SK-N-SH (cell line): ENCODE data around the gene CCDC171. TPM values are rescaled to one million over a fixed set of nuclear protein-coding genes. Genes with fewer than 3 reads are reported as not detected.

ENCODE experiments used
- CTCF ChIA-PET: fragments of 300-600, 350-600 bp; formaldehyde crosslinking; extraction: SDS; loops from one replicate; lab custom pipeline; 2021; lab: Yijun Ruan, JAX
- POLR2A ChIA-PET: fragments of 350-600 bp; sonication (Branson Sonifier 250); formaldehyde crosslinking; extraction: SDS; loops from one replicate; lab custom pipeline; 2020; ENCODE audit warnings: antibody characterized with exemption, inconsistent platforms; lab: Yijun Ruan, JAX
- DNase-seq: peaks from one replicate; pipeline ENCODE4 v3.0.0; 2012
- H2AFZ ChIP-seq: fragments of 200-600 bp; sonication (generic); 2 replicates; pipeline ENCODE4 v1.8.1; 2016; ENCODE audit warnings: antibody characterized with exemption, mild to moderate bottlenecking, low read depth
- H3F3A ChIP-seq: fragments of 200-600 bp; sonication (generic); replicated peaks from 2 replicates; pipeline ENCODE3; 2016; ENCODE audit warnings: antibody characterized with exemption, mild to moderate bottlenecking; ENCODE audit not compliant: insufficient read depth
- H3K27ac ChIP-seq, 2 experiments: fragments of 200-500 bp in 1 of 2; fragments of 200-600 bp in 1 of 2; sonication (Bioruptor generic) in 1 of 2; sonication (generic), shearing (Covaris generic) in 1 of 2; 2 replicates each; pipeline versions ENCODE4 v1.5.1 to v1.6.1; 2014 to 2016; ENCODE audit warnings: low read depth in 2 of 2, inconsistent platforms in 1 of 2, low read length in 1 of 2, mild to moderate bottlenecking in 1 of 2, mixed read lengths in 1 of 2
- H3K27me3 ChIP-seq: fragments of 200-600 bp; sonication (generic), shearing (Covaris generic); 2 replicates; pipeline ENCODE4 v1.6.1; 2016; ENCODE audit warnings: mixed run types; ENCODE audit not compliant: insufficient read depth
- H3K36me3 ChIP-seq, 2 experiments: fragments of 200-500 bp in 1 of 2; fragments of 200-600 bp in 1 of 2; sonication (Bioruptor generic) in 1 of 2; sonication (generic) in 1 of 2; replicated peaks in 1 of 2; 2 replicates each; pipeline versions ENCODE3 to v1.5.1; 2014 to 2016; ENCODE audit warnings: low read length in 1 of 2, mild to moderate bottlenecking in 1 of 2; ENCODE audit not compliant: insufficient read depth in 2 of 2, control insufficient read depth in 1 of 2
- H3K4me1 ChIP-seq, 2 experiments: fragments of 200-500 bp in 1 of 2; fragments of 200-600 bp in 1 of 2; sonication (Bioruptor generic) in 1 of 2; sonication (generic), shearing (Covaris generic) in 1 of 2; 2 replicates each; pipeline versions ENCODE4 v1.5.1 to v1.6.1; 2014 to 2016; ENCODE audit warnings: low read depth in 1 of 2, low read length in 1 of 2, mixed run types in 1 of 2; ENCODE audit not compliant: insufficient read depth in 2 of 2, control insufficient read depth in 1 of 2
- H3K4me2 ChIP-seq: fragments of 200-600 bp; sonication (generic), shearing (Covaris generic); 2 replicates; pipeline ENCODE4 v1.6.1; 2017; ENCODE audit warnings: mixed run types
- H3K4me3 ChIP-seq, 2 experiments: fragments of 200-500 bp in 1 of 2; fragments of 200-600 bp in 1 of 2; sonication (Bioruptor generic) in 1 of 2; sonication (generic), shearing (Covaris generic) in 1 of 2; 2 replicates each; pipeline versions ENCODE4 v1.5.1 to v1.8.1; 2014 to 2016; ENCODE audit warnings: low read depth in 2 of 2, inconsistent platforms in 1 of 2, low read length in 1 of 2, mild to moderate bottlenecking in 1 of 2, mixed read lengths in 1 of 2, moderate library complexity in 1 of 2
- H3K79me2 ChIP-seq: fragments of 200-600 bp; sonication (generic); 2 replicates; pipeline ENCODE4 v1.8.1; 2017; ENCODE audit warnings: mild to moderate bottlenecking; ENCODE audit not compliant: insufficient read depth
- H3K9ac ChIP-seq: fragments of 200-600 bp; sonication (generic); 2 replicates; pipeline ENCODE4 v1.6.1; 2017; ENCODE audit warnings: mixed run types
- H3K9me2 ChIP-seq: fragments of 200-600 bp; sonication (generic); 2 replicates; pipeline ENCODE4 v1.6.1; 2017; ENCODE audit warnings: mixed run types
- H3K9me3 ChIP-seq: fragments of 200-600 bp; sonication (generic); 2 replicates; pipeline ENCODE4 v1.6.1; 2017; ENCODE audit warnings: mixed run types, mild to moderate bottlenecking, moderate library complexity
- H4K20me1 ChIP-seq: fragments of 200-600 bp; sonication (generic); 2 replicates; pipeline ENCODE4 v1.6.1; 2017; ENCODE audit warnings: mild to moderate bottlenecking, mixed run types; ENCODE audit not compliant: insufficient read depth
- CHD2 ChIP-seq: fragments of 150-350 bp; IDR thresholded peaks from 2 replicates; pipeline ENCODE4 v1.6.1; 2018; ENCODE audit warnings: low read length; ENCODE audit not compliant: partially characterized antibody
- CTCF ChIP-seq: fragments of 200-600 bp; sonication (generic); IDR thresholded peaks from 2 replicates; pipeline ENCODE4 v1.6.1; 2017; ENCODE audit warnings: antibody characterized with exemption, mild to moderate bottlenecking, moderate library complexity
- ELF1 ChIP-seq: IDR thresholded peaks from 2 replicates; pipeline ENCODE4 v1.4.0; 2012
- EP300 ChIP-seq, 2 experiments: IDR thresholded peaks; 2 replicates each; pipeline versions ENCODE4 v1.4.0 to v1.6.1; 2012; ENCODE audit warnings: borderline replicate concordance in 1 of 2, low read depth in 1 of 2, low read length in 1 of 2
- EZH2phosphoT487 ChIP-seq: fragments of 200-600 bp; sonication (generic); IDR thresholded peaks from 2 replicates; pipeline ENCODE4 v1.6.1; 2017; ENCODE audit warnings: low read depth, mixed run types, mild to moderate bottlenecking, antibody characterized with exemption, moderate library complexity, borderline replicate concordance
- FOSL2 ChIP-seq: IDR thresholded peaks from 2 replicates; pipeline ENCODE4 v1.4.0; 2012; ENCODE audit warnings: low read depth, mild to moderate bottlenecking, moderate library complexity, borderline replicate concordance
- FOXJ3 ChIP-seq: sonication (generic); formaldehyde crosslinking; IDR thresholded peaks from 2 replicates; pipeline ENCODE4 v1.5.1; 2020; ENCODE audit warnings: mild to moderate bottlenecking, missing genetic modification reagents
- FOXM1 ChIP-seq: IDR thresholded peaks from 2 replicates; pipeline ENCODE4 v1.4.0; 2012; ENCODE audit warnings: low read depth, mild to moderate bottlenecking
- GABPA ChIP-seq: IDR thresholded peaks from 2 replicates; pipeline ENCODE4 v1.4.0; 2012; ENCODE audit warnings: low read depth, mild to moderate bottlenecking
- GATA2 ChIP-seq: sonication (generic); formaldehyde crosslinking; IDR thresholded peaks from 2 replicates; pipeline ENCODE4 v1.5.0; 2020; ENCODE audit warnings: mild to moderate bottlenecking, missing genetic modification reagents
- JUND ChIP-seq: IDR thresholded peaks from 2 replicates; pipeline ENCODE4 v1.4.0; 2012
- MAX ChIP-seq: IDR thresholded peaks from 2 replicates; pipeline ENCODE4 v1.4.0; 2012; ENCODE audit warnings: low read depth
- MXI1 ChIP-seq: IDR thresholded peaks from 2 replicates; pipeline ENCODE4 v1.6.1; 2012; ENCODE audit warnings: mild to moderate bottlenecking, low read depth, low read length, improper control_type of control experiment
- NRF1 ChIP-seq: IDR thresholded peaks from 2 replicates; pipeline ENCODE4 v1.6.1; 2012; ENCODE audit warnings: low read depth, mild to moderate bottlenecking, low read length
- POLR2AphosphoS5 ChIP-seq: IDR thresholded peaks from 2 replicates; pipeline ENCODE4 v1.6.1; 2012; ENCODE audit warnings: low read depth, low read length
- RAD21 ChIP-seq: IDR thresholded peaks from 2 replicates; pipeline ENCODE4 v1.6.1; 2012; ENCODE audit warnings: mild to moderate bottlenecking, low read length
- REST ChIP-seq: IDR thresholded peaks from 2 replicates; pipeline ENCODE4 v1.6.1; 2012; ENCODE audit warnings: mild to moderate bottlenecking, low read depth, low read length, moderate library complexity
- RXRA ChIP-seq: IDR thresholded peaks from 2 replicates; pipeline ENCODE4 v1.4.0; 2012; ENCODE audit warnings: low read depth, mild to moderate bottlenecking, borderline replicate concordance
- SIN3A ChIP-seq: IDR thresholded peaks from 2 replicates; pipeline ENCODE4 v1.6.1; 2012; ENCODE audit warnings: low read depth, mild to moderate bottlenecking, low read length, moderate library complexity, borderline replicate concordance
- SMC3 ChIP-seq: IDR thresholded peaks from 2 replicates; pipeline ENCODE4 v1.6.1; 2012; ENCODE audit warnings: low read depth, low read length, improper control_type of control experiment
- TAF1 ChIP-seq: IDR thresholded peaks from 2 replicates; pipeline ENCODE4 v1.6.1; 2012; ENCODE audit warnings: low read depth, mild to moderate bottlenecking, low read length, moderate library complexity, borderline replicate concordance
- TCF12 ChIP-seq: IDR thresholded peaks from 2 replicates; pipeline ENCODE4 v1.4.0; 2012
- TEAD4 ChIP-seq: IDR thresholded peaks from 2 replicates; pipeline ENCODE4 v1.4.0; 2012; ENCODE audit warnings: mild to moderate bottlenecking, borderline replicate concordance; ENCODE audit not compliant: insufficient read depth
- USF1 ChIP-seq: IDR thresholded peaks from 2 replicates; pipeline ENCODE4 v1.4.0; 2012; ENCODE audit warnings: low read depth, borderline replicate concordance
- USF2 ChIP-seq: fragments of 150-350 bp; IDR thresholded peaks from 2 replicates; pipeline ENCODE4 v1.6.1; 2017; ENCODE audit warnings: antibody characterized with exemption, low read length, low read depth, borderline replicate concordance
- ZBTB33 ChIP-seq: IDR thresholded peaks from 2 replicates; pipeline ENCODE4 v1.4.0; 2012; ENCODE audit warnings: low read depth, borderline replicate concordance
- WGBS: methylation state at CpG from one replicate; pipeline ENCODE4 v1.1.6; 2017; ENCODE audit warnings: low lambda C conversion rate; 5-methylcytosine and 5-hydroxymethylcytosine counted together
- polyA plus RNA-seq, 3 experiments: library from polyadenylated mRNA; depleted of rRNA; stranded (reverse); fragments of >200 nt; gene quantifications; 2 replicates each; pipeline ENCODE4 v1.2.3, GENCODE V29; 2012

Gene CCDC171
- polyA plus RNA-seq, 1 of the 3 experiments (the other 2 are of a cell fraction) = 0.54 TPM

- H2AFZ ChIP-seq = no peak overlapping the region
- H3K27me3 ChIP-seq = no peaks in the 10 kb centered on the region
- H4K20me1 ChIP-seq = no peaks in the 10 kb centered on the region
- peaks cover 14% of the 10 kb centered on the region for H3F3A ChIP-seq
- CTCF ChIA-PET = no interaction called here
- H3K9me2 ChIP-seq = no peaks in the 10 kb centered on the region
- peaks cover under 1% of the 10 kb centered on the region; the same call in 1 of the 2 replicates for H3K9me3 ChIP-seq
- H3K4me1 ChIP-seq = no peaks in the 10 kb centered on the region
- POLR2A ChIA-PET = no interaction called here
- 0 out of 2 replicates have a peak overlapping the region, but pooled peaks have one; percentile 13 for H3K4me2 ChIP-seq
- H3K27ac ChIP-seq = peak overlapping the region in 1 of 2 experiments; percentile 77; a peak in 2 of 4 replicates
- WGBS = 39% methylated on average over 1 of the region's 1 CpG
- no peaks in the 10 kb centered on the region for H3K36me3 ChIP-seq
- no peak overlapping the region for H3K9ac ChIP-seq
- no peaks in the 10 kb centered on the region for H3K79me2 ChIP-seq
- DNase-seq = no peak
- no peak overlapping the region for H3K4me3 ChIP-seq
- no peak for TF ChIP-seq ELF1
- TF ChIP-seq CHD2 = no peak
- TF ChIP-seq MXI1 = no peak
- TF ChIP-seq TCF12 = peak; percentile 72
- no peak for TF ChIP-seq EZH2phosphoT487
- no peak for TF ChIP-seq FOXM1
- no peak for TF ChIP-seq RXRA
- TF ChIP-seq RAD21 = no peak
- TF ChIP-seq NRF1 = no peak
- no peak for TF ChIP-seq ZBTB33
- no peak for TF ChIP-seq REST
- no peak for TF ChIP-seq FOXJ3 (CRISPR knock-in tag)
- no peak for TF ChIP-seq CTCF
- TF ChIP-seq USF1 = no peak
- TF ChIP-seq MAX = no peak
- TF ChIP-seq TAF1 = no peak
- TF ChIP-seq JUND = peak; percentile 42; the same call in 1 of the 2 replicates
- 0 out of 4 replicates have a peak, but pooled peaks of 1 of the 2 experiments have one; percentile 27 for TF ChIP-seq EP300 (IDR thresholded peaks at IDR 0.05; ENCODE audit: borderline replicate concordance in 1 of 2, low read depth in 1 of 2, low read length in 1 of 2)
- TF ChIP-seq TEAD4 = 0 out of 2 replicates have a peak, but pooled peaks have one; percentile 29
- no peak for TF ChIP-seq USF2
- TF ChIP-seq FOSL2 = peak; percentile 28; the same call in 1 of the 2 replicates
- no peak for TF ChIP-seq SMC3
- TF ChIP-seq GABPA = no peak
- no peak for TF ChIP-seq POLR2AphosphoS5
- no peak for TF ChIP-seq GATA2 (CRISPR knock-in tag)
- no peak for TF ChIP-seq SIN3A
These were observed 470.6 kb downstream of the CCDC171 start for GRCh38 chr9:16023446-16023845.
